Activated CD4-positive, CD25-positive, alpha-beta regulatory T cell (primary cell): Measurements from ENCODE around the gene IPO13.

Experiments used
- DNase-seq, 4 experiments: peaks; one replicate each; lab custom pipeline; 2025; lab: John Stamatoyannopoulos, UW

Gene IPO13

DNA sequence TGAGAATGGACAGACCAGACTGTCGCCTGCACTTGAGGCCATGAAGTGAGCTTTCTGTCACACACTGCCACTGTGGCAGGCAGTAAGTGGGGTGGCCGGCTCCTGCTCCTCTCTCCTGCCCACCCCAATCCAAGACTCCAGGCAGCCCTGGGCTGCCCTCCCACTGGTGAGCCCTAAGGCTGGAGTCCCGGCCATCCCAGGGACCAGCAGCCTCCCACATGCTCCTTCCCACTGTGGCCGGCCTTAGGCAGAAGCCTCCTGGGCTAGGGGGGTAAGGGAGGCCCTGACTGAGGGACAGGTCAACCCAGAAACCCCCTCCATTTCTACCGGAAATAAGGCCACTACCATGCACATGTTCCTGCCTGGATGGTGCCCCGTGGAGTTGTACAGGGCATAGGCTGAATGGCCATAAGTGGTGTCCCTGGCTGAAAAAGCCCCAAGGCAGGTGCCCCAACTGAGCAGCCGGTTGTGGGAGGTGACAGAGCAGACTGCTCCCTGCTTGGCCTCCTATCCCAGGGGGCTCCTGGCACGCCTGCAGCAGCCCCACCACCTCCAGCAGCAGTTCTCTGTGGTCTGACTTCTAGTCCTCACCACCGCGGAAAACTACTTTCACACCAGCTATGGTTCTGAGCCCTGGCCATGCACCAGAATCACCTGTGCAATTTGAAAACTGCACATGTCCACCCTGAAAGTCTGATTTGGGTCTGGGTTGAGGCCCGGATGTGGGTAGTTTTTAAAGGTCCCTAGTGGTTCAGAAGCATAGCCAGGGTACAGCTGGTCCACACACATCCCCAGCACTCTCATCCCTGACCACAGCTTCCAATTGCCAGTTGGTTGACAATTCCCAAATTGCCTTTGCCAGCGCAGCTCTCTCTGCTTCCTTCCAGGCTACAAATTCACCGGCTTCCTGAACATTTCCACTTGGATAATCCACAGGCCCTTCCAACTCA, 14.8 kb upstream of the IPO13 start:
- DNase-seq = no peak

DNA sequence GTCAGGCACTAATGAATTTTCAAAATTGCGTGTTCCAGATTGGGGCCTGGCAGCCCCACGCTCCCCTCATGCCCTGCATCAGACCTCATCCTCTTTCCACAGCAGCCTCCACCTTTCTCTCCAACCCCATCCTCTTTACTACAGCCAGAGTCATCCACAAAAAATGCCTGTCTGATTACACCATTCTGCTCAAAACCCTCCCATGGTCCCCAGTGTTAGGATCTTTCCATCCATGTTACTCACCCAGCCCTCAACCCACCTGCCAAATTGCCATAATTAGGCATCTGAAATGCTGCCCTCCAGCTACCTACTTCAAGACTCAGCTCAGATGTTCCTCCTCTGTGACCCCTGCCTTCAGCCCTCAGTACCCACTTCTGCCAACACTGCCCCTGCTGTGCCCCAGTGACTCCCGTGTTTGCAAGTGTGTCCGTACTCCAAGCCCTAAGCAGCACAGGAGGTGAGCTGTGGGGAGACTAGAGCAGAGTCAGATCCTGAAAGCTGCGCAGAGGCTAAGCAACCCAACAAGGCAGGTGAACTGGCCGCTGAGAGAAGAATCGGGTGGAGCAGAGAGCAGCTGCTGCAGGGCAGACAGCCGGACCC, 13.9 kb upstream of the IPO13 start:
- DNase-seq = no peak

- no peak for DNase-seq
Observed at GRCh38 chr1:43933386-43934100, 13.2 kb upstream of the IPO13 start, which contains the start of gene ARTN. Gene ARTN, plus strand, starts transcription at chr1:43933801. Its CDS starts 1,856 bp downstream, at chr1:43935657.

- peak; percentile 11 to 35 (median 30) for DNase-seq
Observed at GRCh38 chr1:43934101-43934985, 12.4 kb upstream of the IPO13 start.

- no peak for DNase-seq
Observed at GRCh38 chr1:43934986-43935324, 11.8 kb upstream of the IPO13 start.

- no peak for DNase-seq
Observed at GRCh38 chr1:43935711-43936427, 10.9 kb upstream of the IPO13 start.

- DNase-seq = no peak
Observed at GRCh38 chr1:43936431-43937151, 10.2 kb upstream of the IPO13 start.

- no peak for DNase-seq
Observed at GRCh38 chr1:43937179-43937865, 9.4 kb upstream of the IPO13 start.

DNA sequence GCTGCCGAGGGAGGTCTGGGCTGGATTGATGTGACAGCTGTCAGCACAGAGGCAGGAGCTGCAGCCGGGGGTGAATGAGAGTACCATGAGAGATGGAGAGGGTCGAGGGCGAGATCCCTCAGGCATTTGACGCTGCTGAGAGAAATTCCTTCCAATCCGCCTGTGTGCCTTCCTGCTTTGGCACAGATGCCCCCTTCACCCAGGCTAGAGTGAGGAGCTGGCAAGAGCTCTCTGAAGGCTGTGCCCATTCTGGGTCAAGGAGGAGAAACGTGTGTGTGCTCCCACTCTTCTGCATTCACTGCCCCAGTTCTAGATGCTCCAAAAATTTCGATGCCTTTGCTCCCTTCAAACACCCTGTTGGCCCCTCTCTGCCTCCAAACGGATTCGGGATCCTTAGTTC, 8.4 kb upstream of the IPO13 start:
- no peak for DNase-seq

GRCh38 chr1:43938892-43939587, 7.7 kb upstream of the IPO13 start:
- DNase-seq = no peak

DNA sequence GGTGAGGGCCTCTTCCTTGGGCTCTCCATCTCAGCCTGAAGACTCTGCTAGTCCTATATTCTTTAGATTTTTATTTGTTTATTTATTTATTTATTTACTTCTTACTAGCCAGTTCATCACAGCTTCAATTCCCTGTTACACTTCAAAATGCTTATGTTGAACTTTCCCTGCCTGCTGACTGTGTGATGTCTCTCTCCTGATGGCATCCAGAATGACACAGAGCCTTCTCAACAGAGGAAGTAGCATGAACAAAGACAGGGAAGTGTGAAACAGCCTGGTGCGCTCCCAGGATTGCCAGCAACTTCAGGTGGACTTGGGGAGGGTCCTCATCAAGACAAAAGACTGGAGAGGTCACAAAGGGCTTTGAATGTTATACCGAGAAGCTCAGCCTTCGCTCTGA, 4.3 kb upstream of the IPO13 start:
- no peak for DNase-seq

- no peak for DNase-seq
Observed at GRCh38 chr1:43944860-43945259, 1.9 kb upstream of the IPO13 start.

DNA sequence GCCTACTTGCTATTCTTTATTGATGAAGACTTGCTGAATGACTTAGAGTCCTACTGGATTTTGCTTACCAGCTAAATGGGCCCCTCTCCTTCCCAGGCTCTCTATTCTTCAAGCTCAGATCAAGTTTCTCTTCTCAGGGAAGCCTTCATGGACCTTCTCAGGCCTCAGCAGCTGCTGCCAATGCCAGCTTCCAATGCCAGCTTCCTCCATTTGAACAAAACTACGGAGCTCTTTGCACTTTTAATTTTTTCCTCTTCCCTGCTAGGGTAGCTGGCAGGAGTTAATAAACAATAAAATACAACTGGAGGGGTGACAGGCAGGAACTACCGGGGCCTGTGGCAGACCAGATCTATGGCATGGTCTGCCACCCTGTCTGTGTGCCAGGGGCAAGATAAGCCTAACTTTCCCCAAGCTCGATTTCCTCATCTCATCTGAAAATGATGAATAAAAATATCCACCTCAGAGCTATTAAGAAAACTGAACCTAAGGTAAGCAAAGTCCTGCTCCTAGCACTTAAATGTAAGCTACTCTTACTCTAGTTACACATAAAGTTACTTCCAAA, 995 bp upstream of the IPO13 start:
- DNase-seq = no peak

- no peak for DNase-seq
Observed at GRCh38 chr1:43947061-43947873, 517 bp downstream of the IPO13 start.

GRCh38 chr1:43947874-43948437, 1.2 kb downstream of the IPO13 start:
- no peak for DNase-seq

DNA sequence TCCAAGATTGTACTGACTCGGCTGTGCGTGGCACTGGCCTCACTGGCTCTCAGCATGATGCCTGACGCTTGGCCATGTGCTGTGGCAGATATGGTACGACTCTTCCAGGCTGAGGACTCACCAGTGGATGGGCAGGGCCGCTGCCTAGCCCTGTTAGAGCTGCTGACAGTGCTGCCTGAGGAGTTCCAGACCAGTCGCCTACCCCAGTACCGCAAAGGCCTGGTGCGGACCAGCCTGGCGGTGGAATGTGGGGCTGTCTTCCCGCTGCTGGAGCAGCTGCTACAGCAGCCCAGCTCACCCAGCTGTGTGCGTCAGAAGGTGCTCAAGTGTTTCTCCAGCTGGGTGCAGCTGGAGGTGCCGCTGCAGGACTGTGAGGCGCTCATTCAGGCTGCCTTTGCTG, 2.9 kb downstream of the IPO13 start:
- no peak for DNase-seq
